Activated naive CD4-positive, alpha-beta T cell treated with anti-CD3 and anti-CD28 coated beads for 36 hours (primary cell): Measurements from ENCODE around the gene COG4. TPM values are rescaled to one million over a fixed set of nuclear protein-coding genes. Genes with fewer than 3 reads are reported as not detected.
"Not testable (repeated sequence)": the region's sequence is repeated elsewhere in the genome, so short reads cannot be mapped to it uniquely, and the experiment has no call there.

Source experiments
- CTCF ChIA-PET: fragments of 350-600 bp; sonication (Branson Sonifier 250); formaldehyde crosslinking; loops from one replicate; lab custom pipeline; 2021; ENCODE audit warnings: antibody characterized with exemption; lab: Charles Lee
- DNase-seq: peaks from one replicate; pipeline ENCODE4 v3.0.0-alpha.2; 2020
- H3K27ac Mint-ChIP-seq: one replicate; pipeline ENCODE4 v1.8.0; 2021; ENCODE audit warnings: mild to moderate bottlenecking, mixed read lengths
- H3K27me3 Mint-ChIP-seq: one replicate; pipeline ENCODE4 v1.8.0; 2021; ENCODE audit warnings: low read depth, mixed read lengths
- H3K36me3 Mint-ChIP-seq: one replicate; pipeline ENCODE4 v1.8.0; 2021; ENCODE audit warnings: low read depth, mixed read lengths
- H3K4me1 Mint-ChIP-seq: one replicate; pipeline ENCODE4 v1.8.0; 2021; ENCODE audit warnings: low read depth, mixed read lengths
- H3K4me3 Mint-ChIP-seq: one replicate; pipeline ENCODE4 v1.8.0; 2021; ENCODE audit warnings: mild to moderate bottlenecking, moderate library complexity, mixed read lengths
- H3K9me3 Mint-ChIP-seq: one replicate; pipeline ENCODE4 v1.8.0; 2021; ENCODE audit warnings: mixed read lengths
- intact Hi-C: fragments of 100-400 bp; cut with micrococcal nuclease; formaldehyde crosslinking; loops from one replicate; pipeline ENCODE4 v1.15.1; 2023
- total RNA-seq, 2 experiments: library from RNA; stranded (reverse); gene quantifications; one replicate each; pipeline ENCODE4 v1.2.3, GENCODE V29; 2021

The COG4 gene
- total RNA-seq, 2 experiments from 2014 or later: 42.0 to 48.7 TPM

DNA sequence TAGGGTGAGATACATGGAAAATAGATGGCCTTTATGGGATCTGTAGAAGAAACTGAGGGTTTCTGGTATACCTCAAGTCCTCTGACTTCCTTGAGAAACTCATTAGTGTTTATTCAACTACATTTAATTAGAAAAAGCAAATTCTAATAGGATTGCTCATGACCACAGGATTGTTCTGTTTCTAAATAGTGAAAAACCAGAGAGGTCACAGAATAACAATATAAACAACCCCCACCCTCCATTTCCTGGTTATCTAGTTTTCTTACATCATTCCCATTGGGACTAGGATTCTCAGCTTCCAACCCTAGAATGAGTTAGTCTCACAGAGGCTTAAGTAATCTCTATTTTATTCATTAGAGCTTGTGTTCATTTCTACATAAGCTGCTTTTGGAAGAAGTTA is 30.3 kb upstream of the COG4 start:
- intact Hi-C loops: loop anchor here (5.0 kb wide), 1 partner anchor 286 kb away; no protein-coding TSS in a partner anchor
- peaks cover 73% of the 10 kb centered on the region for H3K36me3 Mint-ChIP-seq

DNA sequence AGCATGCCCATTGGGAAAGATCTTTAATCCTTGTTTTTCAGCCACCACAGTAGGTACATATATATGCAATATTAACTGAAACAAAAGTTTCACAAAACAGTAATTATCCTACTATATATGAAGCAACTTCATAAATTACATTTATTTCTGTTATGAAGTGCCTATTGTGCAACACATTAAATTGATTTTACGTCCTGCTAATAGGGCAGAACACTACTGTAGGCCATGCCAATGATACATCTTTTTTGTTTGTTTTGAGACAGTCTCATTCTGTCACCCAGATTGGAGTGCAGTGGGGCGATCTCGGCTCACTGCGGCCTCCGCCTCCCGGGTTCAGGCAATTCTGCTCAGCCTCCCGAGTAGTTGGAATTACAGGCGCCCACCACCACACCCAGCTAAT is 29.3 kb upstream of the COG4 start:
- intact Hi-C loops: loop anchor here (5.0 kb wide), 1 partner anchor 285 kb away; no protein-coding TSS in a partner anchor
- Mint-ChIP-seq H3K36me3 (peaks cover 77% of the 10 kb centered on the region), H3K27me3 (no peaks in the 10 kb centered on the region), H3K4me3 (no peak overlapping the region), H3K27ac (peak overlapping the region; percentile 37), H3K4me1 (peaks cover 25% of the 10 kb centered on the region), H3K9me3 (no peaks in the 10 kb centered on the region)
- CTCF ChIA-PET: no interaction called here
- DNase-seq: no peak

More for the DNA sequence above, 30.3 kb upstream of the COG4 start:
- Mint-ChIP-seq H3K27me3 (no peaks in the 10 kb centered on the region), H3K4me3 (no peak overlapping the region), H3K9me3 (no peaks in the 10 kb centered on the region), H3K4me1 (peaks cover 16% of the 10 kb centered on the region), H3K27ac (peak overlapping the region; percentile 21)
- CTCF ChIA-PET: no interaction called here
- no peak for DNase-seq

DNA sequence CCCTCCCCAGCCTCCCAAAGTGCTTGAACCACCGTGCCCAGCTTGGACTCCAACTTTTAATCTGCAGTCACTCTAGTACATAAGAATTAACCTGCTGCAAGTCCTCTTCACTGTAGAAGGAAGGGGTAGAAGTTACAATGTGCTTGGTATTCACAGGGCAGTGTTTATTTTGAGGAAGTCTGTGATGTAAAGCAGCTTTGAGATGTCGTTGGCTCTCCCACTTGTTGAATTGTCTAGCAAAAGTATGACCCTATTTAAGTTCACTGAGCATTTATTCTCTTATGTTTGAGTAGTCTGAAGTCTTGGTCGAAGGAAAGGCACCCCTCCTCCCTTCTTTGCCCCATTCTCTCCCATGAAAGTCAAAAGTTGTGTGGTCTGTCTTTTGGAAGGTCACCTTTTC is 28.4 kb upstream of the COG4 start:
- no peaks in the 10 kb centered on the region for H3K27me3 Mint-ChIP-seq
- CTCF ChIA-PET: interaction anchor here (0.6 to 0.7 kb wide), 2 partner anchors 166 to 278 kb away, joined by 3 to 4 read pairs; no protein-coding TSS in a partner anchor
- DNase-seq: no peak
- no peak overlapping the region for H3K4me3 Mint-ChIP-seq
- H3K36me3 Mint-ChIP-seq: peaks cover 72% of the 10 kb centered on the region
- peaks cover 25% of the 10 kb centered on the region for H3K4me1 Mint-ChIP-seq
- H3K9me3 Mint-ChIP-seq: no peaks in the 10 kb centered on the region
- no peak overlapping the region for H3K27ac Mint-ChIP-seq
- intact Hi-C loops: loop anchor here (5.0 kb wide), 1 partner anchor 284 kb away; no protein-coding TSS in a partner anchor

DNA sequence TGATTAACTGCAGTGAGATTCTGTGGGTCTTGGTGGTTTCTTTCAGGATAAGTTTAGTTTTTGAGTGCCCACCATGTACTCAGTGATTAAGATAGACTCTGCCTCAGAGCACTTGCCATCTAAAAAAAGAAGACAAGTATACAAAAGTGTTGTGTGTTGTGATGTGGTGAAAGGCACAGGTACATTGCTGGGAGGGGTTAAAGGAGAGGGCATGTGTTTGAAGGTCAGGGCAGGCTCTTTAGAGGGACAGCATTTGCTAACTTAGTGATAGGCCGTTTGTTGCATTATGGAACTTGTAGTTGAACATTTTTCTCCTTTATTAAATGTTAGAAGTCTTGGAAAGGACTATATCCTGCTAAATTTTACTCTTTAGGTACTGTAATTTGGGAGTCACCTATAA is 26.7 kb upstream of the COG4 start:
- CTCF ChIA-PET: interaction anchor here (1.1 kb wide), 1 partner anchor 21 kb away, joined by 3 read pairs; no protein-coding TSS in a partner anchor
- Mint-ChIP-seq H3K36me3 (peaks cover 64% of the 10 kb centered on the region), H3K9me3 (no peaks in the 10 kb centered on the region), H3K27ac (peak overlapping the region; percentile 5), H3K4me1 (peaks cover 22% of the 10 kb centered on the region), H3K4me3 (no peak overlapping the region), H3K27me3 (no peaks in the 10 kb centered on the region)
- no peak for DNase-seq
- intact Hi-C loops: loop anchor here (5.0 kb wide), 1 partner anchor 283 kb away; no protein-coding TSS in a partner anchor

GRCh38 chr16:70548936-70549335 is 25.6 kb upstream of the COG4 start:
- DNase-seq: no peak
- H3K27ac Mint-ChIP-seq: peak overlapping the region; percentile 35
- H3K4me1 Mint-ChIP-seq: peaks cover 22% of the 10 kb centered on the region
- CTCF ChIA-PET: no interaction called here
- H3K4me3 Mint-ChIP-seq: no peak overlapping the region
- intact Hi-C loops: no loop called here
- H3K27me3 Mint-ChIP-seq: no peaks in the 10 kb centered on the region
- H3K9me3 Mint-ChIP-seq: no peaks in the 10 kb centered on the region
- peaks cover 62% of the 10 kb centered on the region for H3K36me3 Mint-ChIP-seq

DNA sequence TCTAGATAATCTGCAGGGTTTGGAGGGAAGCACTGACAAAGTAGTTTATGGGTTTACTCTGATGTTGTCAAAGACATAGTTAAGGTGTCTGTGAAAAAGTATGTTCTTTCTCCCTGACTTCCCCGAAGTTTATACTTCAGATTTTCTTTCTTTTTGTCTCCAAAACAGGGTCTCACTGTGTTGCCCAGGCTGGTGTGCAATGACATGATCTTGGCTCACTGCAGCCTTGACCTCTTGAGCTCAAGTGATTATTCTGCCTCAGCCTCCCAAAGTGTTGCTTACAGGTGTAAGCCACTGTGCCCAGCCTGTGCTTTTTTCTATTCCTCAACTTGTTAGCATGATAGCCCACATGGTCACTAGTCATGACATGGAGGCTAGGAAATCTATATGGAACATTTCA is 21.2 kb upstream of the COG4 start:
- no peaks in the 10 kb centered on the region for H3K9me3 Mint-ChIP-seq
- no peak for DNase-seq
- intact Hi-C loops: no loop called here
- H3K27me3 Mint-ChIP-seq: no peaks in the 10 kb centered on the region
- no peak overlapping the region for H3K4me3 Mint-ChIP-seq
- CTCF ChIA-PET: interaction anchor here (0.8 kb wide), 1 partner anchor 43 kb away, joined by 3 read pairs; no protein-coding TSS in a partner anchor
- H3K36me3 Mint-ChIP-seq: peaks cover 54% of the 10 kb centered on the region
- no peak overlapping the region for H3K27ac Mint-ChIP-seq
- peaks cover 17% of the 10 kb centered on the region for H3K4me1 Mint-ChIP-seq

GRCh38 chr16:70540994-70541393 is 17.6 kb upstream of the COG4 start:
- Mint-ChIP-seq H3K27ac (no peak overlapping the region), H3K36me3 (peaks cover 58% of the 10 kb centered on the region), H3K4me3 (no peak overlapping the region), H3K9me3 (no peaks in the 10 kb centered on the region), H3K4me1 (peaks cover 12% of the 10 kb centered on the region), H3K27me3 (no peaks in the 10 kb centered on the region)
- no peak for DNase-seq
- CTCF ChIA-PET: interaction anchor here (0.8 to 1.4 kb wide), 2 partner anchors 11 to 289 kb away, joined by 3 read pairs; no protein-coding TSS in a partner anchor
- intact Hi-C loops: no loop called here

DNA sequence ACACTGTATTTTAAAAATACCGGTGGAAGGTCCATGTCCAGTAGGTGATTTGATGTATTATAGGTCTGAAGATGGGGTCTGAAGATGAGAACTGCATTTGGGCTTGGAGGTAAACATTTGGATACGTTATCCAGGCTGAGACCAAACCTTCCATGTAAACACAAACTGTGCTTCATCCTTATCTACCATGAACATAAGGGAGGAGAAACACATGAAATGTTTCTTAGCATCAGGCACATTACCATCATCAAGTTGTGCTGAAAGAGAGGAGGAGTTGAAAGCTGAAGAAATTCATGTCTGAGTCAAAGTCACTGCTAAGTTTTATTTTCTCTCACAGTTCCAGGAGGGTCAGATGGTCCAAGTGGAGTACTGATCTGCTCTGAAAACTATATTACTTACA is 11.6 kb upstream of the COG4 start:
- H3K4me3 Mint-ChIP-seq: no peak overlapping the region
- peak overlapping the region; percentile 11 for H3K27ac Mint-ChIP-seq
- H3K9me3 Mint-ChIP-seq: no peaks in the 10 kb centered on the region
- peaks cover 33% of the 10 kb centered on the region for H3K4me1 Mint-ChIP-seq
- peaks cover 64% of the 10 kb centered on the region for H3K36me3 Mint-ChIP-seq
- intact Hi-C loops: loop anchor here (5.0 kb wide), 1 partner anchor 42 kb away; no protein-coding TSS in a partner anchor
- H3K27me3 Mint-ChIP-seq: no peaks in the 10 kb centered on the region
- CTCF ChIA-PET: interaction anchor here (1.0 kb wide), 1 partner anchor 156 kb away, joined by 3 read pairs; no protein-coding TSS in a partner anchor
- DNase-seq: no peak

DNA sequence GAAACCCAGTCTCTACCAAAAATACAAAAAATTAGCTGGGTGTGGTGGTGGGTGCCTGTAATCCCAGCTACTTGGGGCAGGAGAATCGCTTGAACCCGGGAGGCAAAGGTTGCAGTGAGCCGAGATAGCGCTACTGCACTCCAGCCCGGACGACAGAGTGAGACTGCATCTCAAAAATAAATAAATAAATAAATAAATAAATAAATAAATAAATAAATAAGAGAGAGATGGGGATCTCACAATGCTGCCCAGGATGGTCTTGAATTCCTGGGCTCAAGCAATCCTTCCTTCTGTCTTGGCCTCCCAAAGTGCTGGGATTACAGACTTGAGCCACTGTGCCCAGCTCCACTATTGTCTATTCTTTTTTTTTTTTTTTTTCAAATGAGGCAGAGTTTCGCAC is 6.6 kb upstream of the COG4 start:
- H3K4me3 Mint-ChIP-seq, DNase-seq, H3K27ac Mint-ChIP-seq, H3K9me3 Mint-ChIP-seq, H3K27me3 Mint-ChIP-seq: not testable (repeated sequence)
- intact Hi-C loops: loop anchor here (5.0 to 10.0 kb wide), 2 partner anchors 32 to 275 kb away; partner anchors contain the start of gene EXOSC6
- H3K4me1 Mint-ChIP-seq: peaks cover 62% of the 10 kb centered on the region
- H3K36me3 Mint-ChIP-seq: peaks cover 78% of the 10 kb centered on the region
- CTCF ChIA-PET: interaction anchor here (0.7 to 1.0 kb wide), 3 partner anchors 11 to 145 kb away, joined by 3 read pairs; no protein-coding TSS in a partner anchor

GRCh38 chr16:70529051-70529777 is 5.9 kb upstream of the COG4 start:
- peaks cover 81% of the 10 kb centered on the region for H3K36me3 Mint-ChIP-seq
- H3K4me3 Mint-ChIP-seq: peak overlapping the region; percentile 15
- no peak for DNase-seq
- peaks cover 60% of the 10 kb centered on the region for H3K4me1 Mint-ChIP-seq
- no peaks in the 10 kb centered on the region for H3K9me3 Mint-ChIP-seq
- intact Hi-C loops: loop anchor here (5.0 to 10.0 kb wide), 2 partner anchors 33 to 274 kb away; partner anchors contain the start of gene EXOSC6
- H3K27me3 Mint-ChIP-seq: no peaks in the 10 kb centered on the region
- CTCF ChIA-PET: interaction anchor here (1.0 kb wide), 2 partner anchors 12 to 22 kb away, joined by 3 read pairs; no protein-coding TSS in a partner anchor
- H3K27ac Mint-ChIP-seq: peak overlapping the region; percentile 70

GRCh38 chr16:70527315-70527996 is 4.1 kb upstream of the COG4 start:
- Mint-ChIP-seq H3K27me3 (no peaks in the 10 kb centered on the region), H3K36me3 (peaks cover 76% of the 10 kb centered on the region), H3K27ac (peak overlapping the region; percentile 60), H3K4me3 (peak overlapping the region; percentile 66), H3K4me1 (peaks cover 49% of the 10 kb centered on the region), H3K9me3 (no peaks in the 10 kb centered on the region)
- CTCF ChIA-PET: interaction anchor here (0.6 kb wide), 2 partner anchors 18 to 226 kb away, joined by 3 read pairs; no protein-coding TSS in a partner anchor
- no peak for DNase-seq
- intact Hi-C loops: loop anchor here (5.0 to 10.0 kb wide), 2 partner anchors 35 to 273 kb away; partner anchors contain the start of gene EXOSC6

GRCh38 chr16:70526403-70526802 is 3.0 kb upstream of the COG4 start:
- intact Hi-C loops: loop anchor here (5.0 to 10.0 kb wide), 2 partner anchors 36 to 272 kb away; partner anchors contain the start of gene EXOSC6
- Mint-ChIP-seq H3K9me3 (no peaks in the 10 kb centered on the region), H3K27me3 (no peaks in the 10 kb centered on the region), H3K27ac (peak overlapping the region; percentile 60), H3K4me3 (peak overlapping the region; percentile 66), H3K36me3 (peaks cover 70% of the 10 kb centered on the region), H3K4me1 (peaks cover 52% of the 10 kb centered on the region)
- CTCF ChIA-PET: interaction anchor here (0.7 kb wide), 1 partner anchor 146 kb away, joined by 3 read pairs; no protein-coding TSS in a partner anchor
- DNase-seq: no peak
